OCI-LY3 (cell line): ENCODE data around the gene ILKAP.

Source experiments
- EZH2phosphoT487 ChIP-seq: fragments of 200-600 bp; shearing (Covaris generic); IDR thresholded peaks from 2 replicates; pipeline ENCODE4 v1.6.1; 2018; ENCODE audit warnings: antibody characterized with exemption, mixed run types, low read depth
- TF ChIP-seq, protein P1 (sequence below): fragments of 200-600, 300-600 bp; sonication (generic); IDR thresholded peaks from 2 replicates; pipeline ENCODE4 v1.5.1; 2014; ENCODE audit warnings: antibody characterized with exemption, low read length, low read depth

DNA sequence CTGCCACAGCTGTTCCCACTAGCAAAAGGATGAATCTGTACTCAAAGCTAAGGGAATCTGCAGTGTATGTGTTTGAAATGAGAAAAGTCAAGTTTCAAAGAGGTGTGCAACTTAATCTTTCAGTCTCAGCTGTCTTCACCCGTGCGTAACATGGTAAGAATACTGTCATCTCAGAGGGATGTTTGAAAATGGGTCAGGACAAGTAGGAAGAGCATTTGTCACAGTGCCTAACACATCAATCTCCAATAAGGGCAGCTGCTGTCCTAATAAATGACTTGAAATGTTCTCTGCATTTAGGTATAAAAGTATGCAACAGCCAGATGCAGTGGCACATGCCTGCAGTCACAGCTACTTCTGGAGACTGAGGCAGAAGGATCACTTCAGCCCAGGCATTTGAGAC, 13.1 kb downstream of the ILKAP start:
- TF ChIP-seq, protein P1, sequence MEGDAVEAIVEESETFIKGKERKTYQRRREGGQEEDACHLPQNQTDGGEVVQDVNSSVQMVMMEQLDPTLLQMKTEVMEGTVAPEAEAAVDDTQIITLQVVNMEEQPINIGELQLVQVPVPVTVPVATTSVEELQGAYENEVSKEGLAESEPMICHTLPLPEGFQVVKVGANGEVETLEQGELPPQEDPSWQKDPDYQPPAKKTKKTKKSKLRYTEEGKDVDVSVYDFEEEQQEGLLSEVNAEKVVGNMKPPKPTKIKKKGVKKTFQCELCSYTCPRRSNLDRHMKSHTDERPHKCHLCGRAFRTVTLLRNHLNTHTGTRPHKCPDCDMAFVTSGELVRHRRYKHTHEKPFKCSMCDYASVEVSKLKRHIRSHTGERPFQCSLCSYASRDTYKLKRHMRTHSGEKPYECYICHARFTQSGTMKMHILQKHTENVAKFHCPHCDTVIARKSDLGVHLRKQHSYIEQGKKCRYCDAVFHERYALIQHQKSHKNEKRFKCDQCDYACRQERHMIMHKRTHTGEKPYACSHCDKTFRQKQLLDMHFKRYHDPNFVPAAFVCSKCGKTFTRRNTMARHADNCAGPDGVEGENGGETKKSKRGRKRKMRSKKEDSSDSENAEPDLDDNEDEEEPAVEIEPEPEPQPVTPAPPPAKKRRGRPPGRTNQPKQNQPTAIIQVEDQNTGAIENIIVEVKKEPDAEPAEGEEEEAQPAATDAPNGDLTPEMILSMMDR: no peak
- no peak for TF ChIP-seq EZH2phosphoT487
